ENCODE data around the gene FAM110D.

FAM110D gene

DNA sequence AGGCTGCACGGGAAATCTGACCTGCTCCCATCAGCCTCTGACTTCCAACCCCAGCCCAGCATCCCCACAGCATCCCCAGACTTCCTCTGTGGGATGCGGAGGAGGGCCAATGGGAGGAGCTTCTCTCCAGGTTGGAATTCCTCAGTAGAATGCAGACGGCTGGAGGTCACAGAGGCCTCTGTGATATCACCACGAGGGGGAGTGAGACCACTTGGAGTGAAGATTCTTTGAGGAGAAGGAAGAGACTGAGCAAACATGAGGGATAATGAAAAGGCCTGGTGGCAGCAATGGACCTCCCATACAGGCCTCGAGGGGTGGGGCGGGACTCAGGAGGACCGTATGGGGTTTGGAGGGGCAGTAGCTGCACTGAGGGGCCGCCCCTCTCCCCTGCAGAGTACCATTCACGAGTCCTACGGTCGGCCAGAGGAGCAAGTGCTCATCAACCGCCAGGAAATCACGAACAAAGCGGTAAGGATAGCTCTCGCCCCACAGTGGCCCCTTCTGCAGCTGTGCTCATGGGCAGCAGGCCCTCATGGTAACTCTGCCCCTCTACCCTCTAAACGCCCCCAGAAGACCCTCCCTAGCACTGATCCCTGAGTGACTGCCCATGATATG, 31.6 kb downstream of the FAM110D start, which contains the start of gene CATSPER4:
TSS of gene CATSPER4 (plus strand) at position 230 of the 615 bp plus-strand sequence. CDS start at position 256, 26 bp downstream.
- peak; percentile 32 for DNase-seq

GRCh38 chr1:26191739-26192138, 32.9 kb downstream of the FAM110D start:
- no peak for DNase-seq

DNA sequence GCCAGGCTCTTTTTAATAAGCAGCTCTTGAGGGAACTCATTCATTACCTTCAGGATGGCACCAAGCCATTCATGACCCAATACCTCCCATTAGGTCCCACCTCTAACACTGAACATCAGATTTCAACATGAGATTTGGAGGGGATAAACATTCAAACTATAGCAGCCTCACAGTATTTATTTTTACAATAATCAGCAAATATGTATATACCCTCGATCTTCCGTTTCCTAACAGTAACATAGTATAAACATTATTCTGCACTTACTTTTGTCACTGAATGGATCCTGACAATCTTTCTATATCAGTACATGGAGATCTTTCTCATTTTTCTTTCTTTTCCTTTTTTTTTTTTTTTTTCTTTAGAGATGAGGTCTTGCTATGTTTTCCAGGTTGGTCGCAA, 36.9 kb downstream of the FAM110D start:
- DNase-seq, result no peak

- DNase-seq, result no peak
Measured at GRCh38 chr1:26197301-26197700, 38.4 kb downstream of the FAM110D start.

DNA sequence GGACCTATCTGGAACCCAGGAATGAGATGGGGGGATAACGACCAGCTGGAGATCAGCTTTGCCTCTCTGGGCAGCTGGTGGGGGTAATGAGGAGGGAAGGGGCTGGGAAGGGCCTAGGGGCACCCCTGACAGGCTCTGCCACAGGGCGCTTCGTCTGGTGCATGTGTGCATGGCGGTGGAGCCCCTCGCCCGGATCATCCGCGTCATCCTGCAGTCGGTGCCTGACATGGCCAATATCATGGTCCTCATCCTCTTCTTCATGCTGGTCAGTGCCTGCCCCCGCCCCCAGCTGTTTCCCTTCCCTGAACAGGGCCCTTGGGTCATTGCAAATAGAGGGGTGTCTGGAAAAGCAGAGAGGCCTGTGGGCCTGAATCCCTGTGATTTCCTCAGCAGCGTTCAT, 38.9 kb downstream of the FAM110D start:
- DNase-seq, result no peak

GRCh38 chr1:26200413-26200812, 41.5 kb downstream of the FAM110D start:
- no peak for DNase-seq

- DNase-seq, result no peak
Measured at GRCh38 chr1:26203642-26204318, 44.9 kb downstream of the FAM110D start.

- DNase-seq, result no peak
Measured at GRCh38 chr1:26210147-26210870, 51.4 kb downstream of the FAM110D start.

- DNase-seq, result no peak
Measured at GRCh38 chr1:26212726-26213125, 53.8 kb downstream of the FAM110D start.

DNA sequence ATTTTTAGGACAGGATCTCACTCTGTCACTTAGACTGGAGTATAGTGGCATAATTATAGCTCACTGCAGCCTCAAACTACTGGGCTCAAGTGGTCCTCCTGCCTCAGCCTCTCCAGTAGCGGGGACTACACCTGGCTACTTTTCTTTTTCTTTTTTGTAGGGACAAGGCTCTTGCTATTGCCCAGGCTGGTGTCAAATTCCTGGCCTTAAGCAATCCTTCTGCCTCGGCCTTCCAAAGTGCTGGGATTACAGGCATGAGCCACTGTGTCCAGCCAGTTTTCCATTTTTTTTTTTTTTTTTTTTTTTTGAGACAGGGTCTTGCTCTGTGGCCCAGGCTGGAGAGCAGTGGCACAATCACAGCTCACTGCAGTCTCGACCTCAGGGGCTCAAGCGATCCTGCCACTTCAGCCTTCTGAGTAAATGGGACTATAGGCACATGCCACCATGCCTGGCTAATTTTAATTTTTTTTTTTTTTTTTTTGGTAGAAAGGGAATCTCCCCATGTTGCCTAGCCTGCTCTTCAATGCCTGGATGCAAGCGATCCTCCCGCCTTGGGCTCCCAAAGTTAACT, 54.5 kb downstream of the FAM110D start:
- DNase-seq, result no peak
